ENCODE results near the gene ZNF32. TPM values are rescaled to one million over a fixed set of nuclear protein-coding genes. Genes with fewer than 3 reads are reported as not detected.

The ZNF32 gene
- total and polyA plus RNA-seq, 7 donors = 46.5 to 145 (median 55.5) TPM

- peak in 1 of 4 donors; percentile 44 for ATAC-seq
Observed at GRCh38 chr10:43683451-43684291, 35.0 kb upstream of the ZNF32 start.

GRCh38 chr10:43682956-43683355 lies 34.3 kb upstream of the ZNF32 start:
- no peak for DNase-seq
- no peaks in the 10 kb centered on the region for H3K36me3 ChIP-seq (ENCODE audit: insufficient read depth in 1 of 2, low read depth in 1 of 2)
- no peak overlapping the region for H3K27ac ChIP-seq
- 91 to 96% (median 91%) methylated on average over 2 of the region's 2 CpGs for whole genome bisulfite sequencing, 3 donors
- H3K4me1 ChIP-seq = peaks cover 6% of the 10 kb centered on the region
- no peak overlapping the region for H3K4me3 ChIP-seq
- TF ChIP-seq CTCF (IDR thresholded peaks at IDR 0.05) = no peak
- intact Hi-C loops (cut with DNase I) = loop anchor here in 1 of 2 donors (10.0 kb wide), 1 partner anchor 362 kb away; no protein-coding TSS in a partner anchor
- ATAC-seq = no peak
- H3K9me3 ChIP-seq = no peaks in the 10 kb centered on the region
- no peaks in the 10 kb centered on the region for H3K27me3 ChIP-seq (ENCODE audit: insufficient read depth in 3 of 3, low read length in 2 of 3)

More at GRCh38 chr10:43683451-43684291, 35.0 kb upstream of the ZNF32 start:
- Histone ChIP-seq H3K27ac (no peak overlapping the region), H3K27me3 (ENCODE audit: insufficient read depth in 3 of 3, low read length in 2 of 3) (no peaks in the 10 kb centered on the region), H3K36me3 (ENCODE audit: insufficient read depth in 1 of 2, low read depth in 1 of 2) (no peaks in the 10 kb centered on the region), H3K9me3 (no peaks in the 10 kb centered on the region), H3K4me3 (no peak overlapping the region), H3K4me1 (peaks cover 6% of the 10 kb centered on the region)
- no peak for DNase-seq
- WGBS, 3 donors = 54 to 59% (median 57%) methylated on average over 10 of the region's 10 CpGs
- intact Hi-C loops (cut with DNase I) = loop anchor here in 1 of 2 donors (10.0 kb wide), 1 partner anchor 361 kb away; no protein-coding TSS in a partner anchor
- peak; percentile 31 for TF ChIP-seq CTCF (IDR thresholded peaks at IDR 0.05)

- intact Hi-C loops (cut with DNase I) = loop anchor here in 1 of 2 donors (10.0 kb wide), 1 partner anchor 363 kb away; no protein-coding TSS in a partner anchor
- no peak overlapping the region for H3K27ac ChIP-seq
- H3K27me3 ChIP-seq (ENCODE audit: insufficient read depth in 3 of 3, low read length in 2 of 3) = no peaks in the 10 kb centered on the region
- ATAC-seq (no peak), DNase-seq (no peak)
- 87 to 94% (median 87%) methylated on average over 6 of the region's 6 CpGs for WGBS, 3 donors
- H3K9me3 ChIP-seq = no peaks in the 10 kb centered on the region
- H3K4me3 ChIP-seq = no peak overlapping the region
- no peaks in the 10 kb centered on the region for H3K36me3 ChIP-seq (ENCODE audit: insufficient read depth in 1 of 2, low read depth in 1 of 2)
- no peak for TF ChIP-seq CTCF (IDR thresholded peaks at IDR 0.05)
- peaks cover 6% of the 10 kb centered on the region for H3K4me1 ChIP-seq
Observed at GRCh38 chr10:43681721-43682120, 33.0 kb upstream of the ZNF32 start.

- no peak overlapping the region for H3K4me3 ChIP-seq
- 60 to 65% (median 63%) methylated on average over 7 of the region's 7 CpGs for WGBS, 3 donors
- H3K4me1 ChIP-seq = peaks cover 6% of the 10 kb centered on the region
- H3K36me3 ChIP-seq (ENCODE audit: insufficient read depth in 1 of 2, low read depth in 1 of 2) = no peaks in the 10 kb centered on the region
- no peak for TF ChIP-seq CTCF (IDR thresholded peaks at IDR 0.05)
- DNase-seq (no peak), ATAC-seq (no peak)
- intact Hi-C loops (cut with DNase I) = loop anchor here in 1 of 2 donors (10.0 kb wide), 1 partner anchor 364 kb away; no protein-coding TSS in a partner anchor
- H3K9me3 ChIP-seq = no peaks in the 10 kb centered on the region
- no peaks in the 10 kb centered on the region for H3K27me3 ChIP-seq (ENCODE audit: insufficient read depth in 3 of 3, low read length in 2 of 3)
- H3K27ac ChIP-seq = no peak overlapping the region
Observed at GRCh38 chr10:43681220-43681619, 32.5 kb upstream of the ZNF32 start.

All from psoas muscle (tissue), 8 donors.